ENCODE results near the gene RAC3.

Gene RAC3

DNA sequence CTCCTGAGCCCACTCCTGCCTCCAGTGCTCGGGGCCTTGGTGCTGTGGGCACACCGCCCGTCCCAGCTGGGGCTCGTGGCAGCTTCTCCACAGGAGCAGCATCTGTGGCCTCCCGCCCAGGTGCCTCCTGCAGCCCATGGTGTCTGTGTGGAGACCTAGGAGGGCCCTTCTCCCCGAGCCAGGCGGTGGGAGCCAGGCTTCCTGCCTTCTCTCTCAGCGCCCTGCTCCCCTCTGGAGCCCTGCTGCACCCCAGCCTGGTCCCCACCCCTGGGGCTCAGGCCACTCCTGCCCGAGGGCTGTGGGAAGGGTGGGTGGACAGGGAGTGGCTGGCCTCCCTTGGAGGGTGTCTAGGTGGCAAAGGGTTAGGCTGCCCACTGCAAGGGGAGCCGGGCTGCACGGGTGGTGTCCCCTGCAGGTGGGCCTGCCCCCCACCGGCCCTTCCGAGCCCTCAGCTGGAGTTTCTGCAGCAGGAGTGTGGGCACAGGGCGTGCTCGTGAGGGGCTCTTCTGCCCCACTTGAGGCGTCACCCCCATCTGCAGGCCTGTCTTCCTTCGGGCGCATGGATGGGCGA lies 19.8 kb upstream of the RAC3 start:
- in situ Hi-C loops (cut with MboI; ENCODE audit: low sequenced_read_pairs) = no loop called here

GRCh38 chr17:82012261-82012639 lies 19.2 kb upstream of the RAC3 start:
- in situ Hi-C loops (cut with MboI; ENCODE audit: low sequenced_read_pairs) = no loop called here

- in situ Hi-C loops (cut with MboI; ENCODE audit: low sequenced_read_pairs) = no loop called here
These were observed 18.7 kb upstream of the RAC3 start for GRCh38 chr17:82012640-82013295.

- in situ Hi-C loops (cut with MboI; ENCODE audit: low sequenced_read_pairs) = no loop called here
These were observed 18.1 kb upstream of the RAC3 start for GRCh38 chr17:82013341-82013740.

- in situ Hi-C loops (cut with MboI; ENCODE audit: low sequenced_read_pairs) = no loop called here
These were observed 17.6 kb upstream of the RAC3 start for GRCh38 chr17:82013772-82014321.

DNA sequence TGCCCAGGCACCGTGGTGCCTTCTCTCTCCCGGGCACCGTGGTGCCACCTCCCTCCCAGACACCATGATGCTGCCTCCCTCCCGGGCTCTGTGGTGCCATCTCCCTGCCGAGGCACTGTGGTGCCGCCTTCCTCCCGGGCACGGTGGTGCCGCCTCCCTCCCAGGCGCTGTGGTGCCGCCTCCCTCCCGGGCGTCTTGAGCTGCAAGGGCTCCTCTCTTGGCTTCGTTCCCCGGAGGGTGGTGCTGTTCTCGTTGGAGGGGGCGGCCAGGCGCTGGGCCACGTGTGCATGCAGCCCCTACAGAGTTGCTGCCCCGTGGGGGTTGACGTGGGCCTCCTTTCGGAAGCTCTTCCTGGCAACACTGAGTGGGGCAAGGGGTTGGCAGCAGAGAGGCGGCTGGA lies 17.0 kb upstream of the RAC3 start:
- in situ Hi-C loops (cut with MboI; ENCODE audit: low sequenced_read_pairs) = no loop called here

GRCh38 chr17:82014971-82015310 lies 16.5 kb upstream of the RAC3 start:
- in situ Hi-C loops (cut with MboI; ENCODE audit: low sequenced_read_pairs) = no loop called here

- in situ Hi-C loops (cut with MboI; ENCODE audit: low sequenced_read_pairs) = no loop called here
These were observed 16.0 kb upstream of the RAC3 start for GRCh38 chr17:82015311-82015971.

- in situ Hi-C loops (cut with MboI; ENCODE audit: low sequenced_read_pairs) = no loop called here
These were observed 15.2 kb upstream of the RAC3 start for GRCh38 chr17:82016061-82016874.

DNA sequence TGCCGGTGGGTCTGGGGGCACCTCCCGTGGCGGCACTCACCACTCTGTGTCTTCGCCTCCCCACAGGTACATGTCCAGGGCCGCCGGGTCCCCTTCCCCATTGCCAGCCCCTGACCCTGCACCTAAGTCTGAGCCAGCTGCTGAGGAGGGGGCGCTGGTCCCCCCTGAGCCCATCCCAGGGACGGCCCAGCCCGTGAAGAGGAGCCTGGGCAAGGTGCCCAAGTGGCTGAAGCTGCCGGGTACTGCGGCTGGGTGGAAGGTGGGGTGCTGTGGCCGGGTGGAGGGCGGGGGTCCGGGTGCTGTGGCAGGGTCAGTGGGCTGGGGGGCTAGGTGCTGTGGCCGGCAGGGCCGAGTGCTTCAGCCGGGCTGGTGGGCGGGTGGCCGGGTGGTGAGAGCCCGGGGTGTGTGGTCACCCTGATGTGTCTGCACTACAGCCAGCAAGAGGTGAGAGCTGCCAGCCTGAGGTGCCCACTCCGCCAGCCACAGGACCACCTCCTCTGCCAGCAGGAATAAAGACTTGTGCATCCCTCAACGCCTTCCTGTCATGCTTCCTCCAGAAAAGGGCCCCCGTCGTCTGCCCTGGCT lies 14.5 kb upstream of the RAC3 start:
- in situ Hi-C loops (cut with MboI; ENCODE audit: low sequenced_read_pairs) = no loop called here

- in situ Hi-C loops (cut with MboI; ENCODE audit: low sequenced_read_pairs) = no loop called here
These were observed 13.8 kb upstream of the RAC3 start for GRCh38 chr17:82017612-82018151.

- in situ Hi-C loops (cut with MboI; ENCODE audit: low sequenced_read_pairs) = no loop called here
These were observed 13.1 kb upstream of the RAC3 start for GRCh38 chr17:82018152-82018988.

DNA sequence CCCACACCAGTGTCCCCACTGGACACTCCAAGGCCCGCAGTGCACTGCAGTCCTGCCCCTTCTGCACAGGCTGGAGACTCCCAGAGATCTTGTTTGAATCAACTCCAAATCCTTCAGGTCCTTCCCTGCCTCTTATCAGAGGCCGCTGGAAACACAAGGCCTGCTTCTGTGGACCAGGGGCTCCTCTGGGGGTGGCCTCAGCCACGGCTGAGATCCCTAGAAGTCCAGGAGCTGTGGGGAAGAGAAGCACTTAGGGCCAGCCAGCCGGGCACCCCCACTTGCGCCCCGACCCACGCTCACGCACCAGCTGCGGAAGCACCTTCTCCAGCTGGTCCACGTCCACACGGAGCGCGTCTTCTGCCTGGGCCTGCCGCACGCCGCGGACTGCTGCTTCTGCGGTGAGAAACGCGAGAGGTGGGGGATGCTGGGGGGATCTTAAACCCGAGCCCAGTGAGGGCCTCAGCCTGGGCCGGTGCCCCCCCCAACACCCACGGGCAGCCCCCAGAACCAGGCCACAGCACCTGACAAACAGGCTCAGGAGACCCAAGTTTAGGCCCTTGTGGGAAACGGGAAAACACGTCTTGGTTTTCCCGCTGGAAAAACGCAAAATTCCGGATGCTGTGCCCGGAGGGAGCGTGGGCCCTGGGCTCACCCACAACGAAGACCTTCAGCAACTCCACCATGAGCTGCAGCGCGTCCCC lies 12.3 kb upstream of the RAC3 start:
- in situ Hi-C loops (cut with MboI; ENCODE audit: low sequenced_read_pairs) = no loop called here

DNA sequence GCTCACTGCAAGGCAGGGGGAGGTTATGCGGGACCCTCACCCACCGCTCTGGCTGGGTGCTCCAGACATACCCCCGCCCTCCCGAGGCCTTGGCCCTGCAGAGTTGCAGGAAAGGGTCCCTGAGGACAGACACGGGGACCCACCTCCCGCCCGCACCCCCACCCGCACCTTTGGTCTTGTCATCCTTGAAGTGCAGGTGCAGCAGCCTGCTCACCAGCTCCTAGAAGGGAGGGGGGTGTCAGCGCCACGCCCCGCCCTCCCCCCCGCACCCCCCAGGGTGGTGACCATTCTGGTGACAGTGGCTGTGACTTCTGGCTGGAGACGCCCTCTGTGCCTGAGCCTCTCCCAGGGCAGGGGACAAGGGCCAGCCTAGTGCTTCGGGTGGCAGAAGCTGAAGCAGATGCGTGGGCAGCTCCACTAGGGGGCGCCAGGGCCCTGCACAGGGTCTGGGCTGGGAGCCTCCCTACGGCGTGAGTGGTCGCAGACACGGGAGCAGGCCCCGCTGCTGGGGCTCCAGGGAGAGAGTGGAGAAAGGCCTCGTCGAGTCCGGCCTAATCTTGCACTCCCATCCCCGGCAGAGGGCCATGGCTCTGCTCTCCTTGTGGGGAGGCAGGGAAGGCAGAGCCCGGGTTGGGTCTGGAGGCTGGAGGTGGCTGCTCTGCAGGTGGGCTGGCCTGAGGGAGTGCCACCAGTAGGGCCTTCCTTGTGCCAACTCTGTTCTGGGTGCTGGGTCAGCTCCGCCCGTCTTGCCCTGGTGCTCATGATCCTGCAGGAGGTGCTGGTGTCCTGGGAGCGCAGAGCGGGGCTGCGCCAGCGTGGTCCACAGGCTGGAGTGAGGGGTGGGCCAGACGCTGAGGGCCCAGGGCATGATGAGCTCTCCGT lies 11.5 kb upstream of the RAC3 start:
- in situ Hi-C loops (cut with MboI; ENCODE audit: low sequenced_read_pairs) = no loop called here

GRCh38 chr17:82020572-82021106 lies 10.8 kb upstream of the RAC3 start:
- in situ Hi-C loops (cut with MboI; ENCODE audit: low sequenced_read_pairs) = no loop called here

DNA sequence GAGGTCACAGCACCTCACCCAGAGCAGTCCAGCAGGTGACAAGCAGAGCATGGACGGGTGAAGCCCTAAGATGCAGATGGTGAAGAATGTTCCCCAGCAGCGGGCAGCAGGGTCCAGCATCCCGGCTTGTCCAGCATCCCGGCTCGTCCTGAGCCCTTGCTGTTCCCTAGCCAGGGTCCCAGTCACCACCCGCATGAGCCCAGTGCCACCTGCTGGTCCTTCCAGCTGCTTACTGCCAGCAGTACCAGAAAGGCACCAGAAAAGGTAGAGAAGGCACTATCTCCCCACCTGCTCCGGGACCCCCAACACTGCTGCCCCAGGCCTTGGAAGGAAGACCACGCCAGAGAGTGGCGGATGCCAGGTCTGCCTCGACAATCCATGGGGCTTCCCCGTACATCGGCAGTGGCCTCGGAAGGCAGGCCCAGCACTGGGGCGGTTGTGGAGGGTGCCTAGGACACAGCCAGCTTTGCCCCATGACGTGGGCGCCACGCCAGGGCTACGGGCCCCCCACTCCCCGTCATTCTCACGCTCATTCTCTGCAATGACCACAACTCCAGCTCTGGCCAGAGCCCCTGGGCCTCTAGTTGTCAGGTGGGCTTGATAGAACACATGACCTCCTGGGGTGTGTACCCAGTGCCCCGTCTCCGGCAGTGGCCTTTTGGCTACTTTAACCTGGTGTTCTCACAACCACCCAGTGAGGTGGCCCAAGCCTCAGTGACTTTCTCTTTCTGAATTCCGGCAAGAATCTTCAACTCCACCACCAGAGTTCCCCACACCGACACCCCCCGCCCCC lies 10.2 kb upstream of the RAC3 start:
- in situ Hi-C loops (cut with MboI; ENCODE audit: low sequenced_read_pairs) = no loop called here

DNA sequence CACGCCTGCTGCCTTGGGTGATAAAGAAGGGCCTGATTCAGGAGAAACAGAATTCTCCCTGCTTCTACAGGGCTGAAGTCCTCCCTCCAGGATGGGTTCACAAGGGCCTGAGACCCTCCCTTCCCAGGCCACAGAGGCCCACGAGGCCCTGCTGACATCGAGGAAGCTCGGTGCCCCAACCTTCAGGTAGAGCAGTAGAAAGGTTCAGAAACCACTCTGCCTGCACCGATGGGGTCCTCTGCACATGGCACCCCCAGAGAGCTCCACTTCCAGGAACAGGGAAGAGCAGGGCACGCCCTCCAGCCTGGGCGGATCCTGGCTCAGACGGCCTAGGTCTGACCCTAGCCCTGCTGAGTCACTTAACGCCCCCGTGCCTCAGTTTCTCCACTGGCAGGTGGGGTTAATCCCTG lies 9.6 kb upstream of the RAC3 start:
- in situ Hi-C loops (cut with MboI; ENCODE audit: low sequenced_read_pairs) = no loop called here
